Neural progenitor cell (in vitro differentiated cells): Measurements from ENCODE around the gene SH3GL3.

Source experiments
- EZH2 ChIP-seq: fragments of 200-600 bp; sonication (generic); IDR thresholded peaks from 2 replicates; pipeline ENCODE4 v1.6.1; 2017; ENCODE audit warnings: antibody characterized with exemption, mild to moderate bottlenecking, moderate library complexity
- TF ChIP-seq, protein P1 (sequence below): fragments of 200-600 bp; sonication (generic); IDR thresholded peaks from 2 replicates; pipeline ENCODE4 v1.5.1; 2017; ENCODE audit warnings: antibody characterized with exemption, mild to moderate bottlenecking

DNA sequence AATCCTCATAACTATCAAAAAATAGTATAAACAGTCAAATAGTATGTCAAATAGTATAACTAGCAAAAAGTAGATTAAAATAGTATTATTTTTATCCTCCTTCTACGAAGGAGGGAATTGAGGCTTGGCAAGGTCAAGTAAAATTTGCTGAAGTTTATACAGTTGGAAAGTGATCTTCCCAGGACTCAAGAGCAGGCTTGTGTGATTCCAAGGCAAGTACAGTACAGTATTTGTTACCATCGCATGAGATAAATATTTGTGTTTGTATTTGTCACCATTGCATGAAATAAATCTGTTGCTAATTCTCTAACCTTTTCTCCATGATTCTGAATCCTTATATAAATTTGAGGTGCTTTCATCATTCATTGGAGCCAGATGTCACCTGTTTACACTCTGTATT is 28.9 kb downstream of the SH3GL3 start:
- no peak for TF ChIP-seq EZH2
- TF ChIP-seq, protein P1, sequence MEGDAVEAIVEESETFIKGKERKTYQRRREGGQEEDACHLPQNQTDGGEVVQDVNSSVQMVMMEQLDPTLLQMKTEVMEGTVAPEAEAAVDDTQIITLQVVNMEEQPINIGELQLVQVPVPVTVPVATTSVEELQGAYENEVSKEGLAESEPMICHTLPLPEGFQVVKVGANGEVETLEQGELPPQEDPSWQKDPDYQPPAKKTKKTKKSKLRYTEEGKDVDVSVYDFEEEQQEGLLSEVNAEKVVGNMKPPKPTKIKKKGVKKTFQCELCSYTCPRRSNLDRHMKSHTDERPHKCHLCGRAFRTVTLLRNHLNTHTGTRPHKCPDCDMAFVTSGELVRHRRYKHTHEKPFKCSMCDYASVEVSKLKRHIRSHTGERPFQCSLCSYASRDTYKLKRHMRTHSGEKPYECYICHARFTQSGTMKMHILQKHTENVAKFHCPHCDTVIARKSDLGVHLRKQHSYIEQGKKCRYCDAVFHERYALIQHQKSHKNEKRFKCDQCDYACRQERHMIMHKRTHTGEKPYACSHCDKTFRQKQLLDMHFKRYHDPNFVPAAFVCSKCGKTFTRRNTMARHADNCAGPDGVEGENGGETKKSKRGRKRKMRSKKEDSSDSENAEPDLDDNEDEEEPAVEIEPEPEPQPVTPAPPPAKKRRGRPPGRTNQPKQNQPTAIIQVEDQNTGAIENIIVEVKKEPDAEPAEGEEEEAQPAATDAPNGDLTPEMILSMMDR: no peak
